ENCODE data around the gene DVL1. TPM values are rescaled to one million over a fixed set of nuclear protein-coding genes. Genes with fewer than 3 reads are reported as not detected.
A peak's percentile ranks its signal among the peaks of the same experiment; 100 is the strongest.

Gene DVL1
- total RNA-seq, 4 donors from 2014 or later: 84.4 to 174 (median 88.9) TPM

DNA sequence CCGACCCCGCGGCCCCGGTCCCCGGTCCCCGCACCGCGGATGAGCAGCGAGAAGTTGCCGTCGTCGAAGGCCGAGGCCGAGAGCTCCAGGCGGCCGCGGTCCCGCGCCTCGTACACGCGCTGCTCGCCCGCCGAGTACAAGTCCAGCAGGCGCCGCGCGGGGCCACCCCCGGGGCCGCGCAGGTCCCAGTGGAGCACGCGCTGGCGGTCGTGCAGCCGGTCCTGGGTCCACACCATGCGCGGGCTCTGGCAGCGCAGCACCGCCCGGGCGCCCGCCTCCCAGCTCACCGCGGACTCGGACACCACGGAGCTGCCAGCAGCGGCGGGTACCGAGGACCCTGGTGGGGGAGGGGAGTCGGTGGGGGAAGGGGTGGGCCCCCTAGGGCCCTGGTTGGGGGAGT, 6.2 kb upstream of the DVL1 start:
- H3K4me1 ChIP-seq: peaks cover 0 to 90% (median 36%) of the 10 kb centered on the region in 3 donors
- WGBS, 2 donors (ENCODE audit: low coverage in 1 of 2): no CpG with 5 or more reads among the region's 52 CpGs

DNA sequence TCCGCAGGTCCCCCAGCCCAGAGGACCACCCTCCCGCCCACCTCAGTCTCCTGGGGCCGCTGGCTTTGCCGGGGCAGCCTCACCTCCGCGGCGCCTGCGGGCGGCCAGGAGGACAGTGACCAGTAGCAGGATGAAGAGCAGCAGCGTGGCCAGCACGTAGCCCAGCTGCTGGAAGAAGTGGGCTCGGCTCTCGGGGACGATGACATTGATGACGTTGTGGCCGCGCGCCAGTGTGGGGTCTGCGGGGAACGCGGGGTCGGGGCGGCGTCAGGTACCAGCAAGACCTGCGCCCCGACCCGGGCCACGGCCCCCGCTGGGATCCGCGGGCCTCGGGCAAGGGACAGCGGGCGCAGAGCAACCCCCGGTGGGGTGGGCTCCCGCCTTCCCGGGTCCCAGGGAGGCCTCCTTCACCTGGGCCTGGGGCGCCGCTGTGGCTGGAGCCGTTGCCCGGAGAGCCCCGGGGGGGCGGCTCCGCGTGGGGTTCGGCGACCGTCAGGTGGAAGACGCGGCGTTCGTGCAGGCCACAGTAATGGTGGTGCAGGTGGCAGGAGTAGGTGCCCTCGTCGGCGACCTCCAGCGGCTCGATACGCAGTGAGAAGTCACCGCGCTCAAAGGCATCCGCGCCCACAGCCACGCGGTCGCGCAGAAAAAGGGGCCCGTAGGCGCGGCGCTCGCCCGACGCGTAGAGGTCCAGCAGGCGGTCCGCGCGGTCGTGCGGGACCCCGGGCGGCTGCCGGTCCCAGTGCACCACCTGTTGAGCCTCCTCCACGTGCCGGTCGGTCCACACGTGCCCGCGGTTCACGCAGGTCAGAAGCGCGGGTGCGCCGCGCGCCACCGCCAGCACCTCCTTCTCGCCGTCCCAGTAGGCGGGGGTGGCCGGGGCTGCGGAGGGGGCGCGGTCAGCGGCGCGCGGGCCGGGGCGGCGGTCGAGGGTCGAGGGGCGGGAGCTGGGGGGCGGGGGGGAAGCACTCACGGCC, 5.3 kb upstream of the DVL1 start:
- peaks cover 0 to 82% (median 36%) of the 10 kb centered on the region in 3 donors for H3K4me1 ChIP-seq
- WGBS, 2 donors (ENCODE audit: low coverage in 1 of 2): no CpG with 5 or more reads among the region's 116 CpGs
- TF ChIP-seq POLR2A (IDR thresholded peaks at IDR 0.05) (no peak), EP300 (IDR thresholded peaks at IDR 0.05) (no peak), POLR2AphosphoS5 (IDR thresholded peaks at IDR 0.05) (no peak)
- TF ChIP-seq, protein P1, sequence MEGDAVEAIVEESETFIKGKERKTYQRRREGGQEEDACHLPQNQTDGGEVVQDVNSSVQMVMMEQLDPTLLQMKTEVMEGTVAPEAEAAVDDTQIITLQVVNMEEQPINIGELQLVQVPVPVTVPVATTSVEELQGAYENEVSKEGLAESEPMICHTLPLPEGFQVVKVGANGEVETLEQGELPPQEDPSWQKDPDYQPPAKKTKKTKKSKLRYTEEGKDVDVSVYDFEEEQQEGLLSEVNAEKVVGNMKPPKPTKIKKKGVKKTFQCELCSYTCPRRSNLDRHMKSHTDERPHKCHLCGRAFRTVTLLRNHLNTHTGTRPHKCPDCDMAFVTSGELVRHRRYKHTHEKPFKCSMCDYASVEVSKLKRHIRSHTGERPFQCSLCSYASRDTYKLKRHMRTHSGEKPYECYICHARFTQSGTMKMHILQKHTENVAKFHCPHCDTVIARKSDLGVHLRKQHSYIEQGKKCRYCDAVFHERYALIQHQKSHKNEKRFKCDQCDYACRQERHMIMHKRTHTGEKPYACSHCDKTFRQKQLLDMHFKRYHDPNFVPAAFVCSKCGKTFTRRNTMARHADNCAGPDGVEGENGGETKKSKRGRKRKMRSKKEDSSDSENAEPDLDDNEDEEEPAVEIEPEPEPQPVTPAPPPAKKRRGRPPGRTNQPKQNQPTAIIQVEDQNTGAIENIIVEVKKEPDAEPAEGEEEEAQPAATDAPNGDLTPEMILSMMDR (IDR thresholded peaks at IDR 0.05): no peak
- peaks cover 0 to 18% of the 10 kb centered on the region in 2 donors for H3K36me3 ChIP-seq
- ATAC-seq: no peak
- peak overlapping the region in 1 of 2 donors; percentile 63 for H3K4me3 ChIP-seq
- H3K27me3 ChIP-seq: peaks cover 68% of the 10 kb centered on the region
- peak overlapping the region in 3 of 4 donors; percentile 87 to 92 (median 89) for H3K27ac ChIP-seq
- H3K9me3 ChIP-seq: no peaks in the 10 kb centered on the region

More for the DNA sequence above, 6.2 kb upstream of the DVL1 start:
- Histone ChIP-seq H3K36me3 (peaks cover 0 to 18% of the 10 kb centered on the region in 2 donors), H3K27ac (peak overlapping the region in 3 of 4 donors; percentile 87 to 92 (median 89)), H3K9me3 (no peaks in the 10 kb centered on the region), H3K27me3 (peaks cover 68% of the 10 kb centered on the region), H3K4me3 (peak overlapping the region in 1 of 2 donors; percentile 63)
- ATAC-seq: no peak
- TF ChIP-seq, protein P1 (IDR thresholded peaks at IDR 0.05): no peak
- TF ChIP-seq POLR2AphosphoS5 (IDR thresholded peaks at IDR 0.05) (no peak), EP300 (IDR thresholded peaks at IDR 0.05) (no peak)

- H3K4me3 ChIP-seq: no peak overlapping the region
- H3K4me1 ChIP-seq: peaks cover 0 to 73% (median 36%) of the 10 kb centered on the region in 3 donors
- TF ChIP-seq POLR2A (IDR thresholded peaks at IDR 0.05) (no peak), POLR2AphosphoS5 (IDR thresholded peaks at IDR 0.05) (no peak), EP300 (IDR thresholded peaks at IDR 0.05) (no peak)
- TF ChIP-seq, protein P1 (IDR thresholded peaks at IDR 0.05): no peak
- whole genome bisulfite sequencing, 2 donors (ENCODE audit: low coverage in 1 of 2): 61% methylated on average over 4 of the region's 28 CpGs; no CpG with 5 or more reads in 1 of the 2 donors
- no peaks in the 10 kb centered on the region for H3K9me3 ChIP-seq
- no peak for ATAC-seq
- H3K27ac ChIP-seq: peak overlapping the region in 3 of 4 donors; percentile 72 to 87 (median 79)
- peaks cover 58% of the 10 kb centered on the region for H3K27me3 ChIP-seq
- peaks cover 0 to 18% of the 10 kb centered on the region in 2 donors for H3K36me3 ChIP-seq
Measured at GRCh38 chr1:1353389-1354151, 4.4 kb upstream of the DVL1 start.

DNA sequence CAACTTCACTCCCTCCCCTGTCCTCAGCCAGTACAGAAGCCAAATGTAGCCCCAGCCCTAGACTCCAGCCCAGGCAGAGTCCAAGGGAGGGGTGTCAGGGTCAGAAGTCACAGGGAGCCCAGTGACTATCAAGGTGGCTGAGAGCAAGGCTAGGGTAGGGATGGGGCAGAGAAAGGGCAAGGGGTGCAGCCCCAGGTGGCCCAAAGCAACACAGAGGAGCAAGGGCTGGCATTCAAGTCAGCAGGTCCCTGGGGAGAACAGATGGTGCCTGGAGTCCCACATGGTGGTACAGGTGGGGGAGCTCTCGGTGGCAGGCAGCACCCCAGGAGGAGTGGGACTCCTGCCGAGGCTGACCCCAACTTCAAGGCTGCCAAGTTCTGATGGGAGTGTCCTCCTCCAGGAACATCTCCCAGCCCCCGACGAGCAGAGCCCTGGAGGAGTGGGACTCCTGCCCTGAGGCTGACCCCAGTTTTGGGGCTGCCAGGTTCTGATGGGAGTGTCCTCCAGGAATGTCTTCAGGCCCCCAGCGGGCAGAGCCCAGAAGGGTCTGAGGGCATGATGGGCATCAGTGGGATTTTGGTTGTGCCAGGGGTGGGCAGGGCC, 3.7 kb upstream of the DVL1 start:
- no peak for TF ChIP-seq EP300 (IDR thresholded peaks at IDR 0.05)
- TF ChIP-seq POLR2AphosphoS5 (IDR thresholded peaks at IDR 0.05): no peak
- TF ChIP-seq POLR2A (IDR thresholded peaks at IDR 0.05): no peak
- TF ChIP-seq, protein P1 (IDR thresholded peaks at IDR 0.05): no peak
- Histone ChIP-seq H3K27ac (peak overlapping the region in 3 of 4 donors; percentile 72 to 87 (median 79)), H3K4me1 (peaks cover 0 to 73% (median 36%) of the 10 kb centered on the region in 3 donors), H3K27me3 (peaks cover 51% of the 10 kb centered on the region), H3K9me3 (no peaks in the 10 kb centered on the region), H3K36me3 (peaks cover 0 to 18% of the 10 kb centered on the region in 2 donors), H3K4me3 (no peak overlapping the region)
- WGBS, 2 donors (ENCODE audit: low coverage in 1 of 2): 10% methylated on average over 2 of the region's 5 CpGs; no CpG with 5 or more reads in 1 of the 2 donors
- no peak for ATAC-seq
